GM12878 (cell line): ENCODE measurements around the gene DICER1. TPM values are rescaled to one million over a fixed set of nuclear protein-coding genes. Genes with fewer than 3 reads are reported as not detected.

Experiments used
- ATAC-seq: fragments of 200-7000 bp; cut with Tn5 transposase; 3 replicates; pipeline ENCODE4 v1.9.1; 2020; ENCODE audit warnings: mild to moderate bottlenecking, moderate library complexity
- BruUV-seq: library from RNA; stranded (reverse); fragments of 400-500 nt; replicated peaks from 2 replicates; lab custom pipeline; 2021; lab: Mats Ljungman, UMichigan
- CTCF ChIA-PET: fragments of 300-600 bp; sonication (Branson Sonifier 250); formaldehyde crosslinking; extraction: SDS; loops from one replicate; lab custom pipeline; 2021; ENCODE audit warnings: inconsistent platforms; lab: Yijun Ruan, JAX
- POLR2A ChIA-PET: fragments of 350-600 bp; formaldehyde crosslinking; extraction: SDS; loops from one replicate; lab custom pipeline; 2021; ENCODE audit warnings: inconsistent platforms; lab: Charles Lee
- RAD21 ChIA-PET: fragments of 300-600 bp; sonication (Branson Sonifier 250); formaldehyde crosslinking; loops from one replicate; lab custom pipeline; 2023; ENCODE audit warnings: antibody characterized with exemption; ENCODE audit not compliant: unreplicated experiment; lab: Charles Lee
- SMC1A ChIA-PET: fragments of 300-600 bp; sonication (Branson Sonifier 250); formaldehyde crosslinking; loops from one replicate; lab custom pipeline; 2023; ENCODE audit not compliant: unreplicated experiment, uncharacterized antibody; lab: Charles Lee
- DNase-seq: peaks from one replicate; pipeline ENCODE4 v3.0.0-alpha.2; 2011; ENCODE audit warnings: low read depth, low spot score
- FAIRE-seq: peaks from 3 replicates; lab custom pipeline; 2011; peaks lifted over from hg19 to GRCh38; lab: Jason Lieb, UNC
- H2AFZ ChIP-seq: 2 replicates; pipeline ENCODE4 v1.6.0; 2011; ENCODE audit warnings: low read depth, low read length, control low read depth; ENCODE audit not compliant: control insufficient read depth
- H3K27ac ChIP-seq: 2 replicates; pipeline ENCODE4 v1.5.1; 2011; ENCODE audit warnings: control low read depth; ENCODE audit not compliant: control insufficient read depth, insufficient read depth
- H3K27me3 ChIP-seq, 2 experiments: replicated peaks in 1 of 2; 2 replicates each; pipeline versions ENCODE4 v1.6.0 to v1.6.1; 2011; ENCODE audit warnings: low read length in 1 of 2; ENCODE audit not compliant: control insufficient read depth in 2 of 2, insufficient read depth in 2 of 2
- H3K36me3 ChIP-seq, 2 experiments: 2 replicates each; pipeline ENCODE4 v1.5.1; 2011; ENCODE audit warnings: low read length in 1 of 2; ENCODE audit not compliant: control insufficient read depth in 2 of 2, insufficient read depth in 2 of 2
- H3K4me1 ChIP-seq: 2 replicates; pipeline ENCODE4 v1.6.1; 2011; ENCODE audit warnings: mild to moderate bottlenecking, low read length, moderate library complexity, mixed read lengths; ENCODE audit not compliant: control insufficient read depth, insufficient read depth
- H3K4me2 ChIP-seq: 2 replicates; pipeline ENCODE4 v1.6.0; 2011; ENCODE audit warnings: control low read depth; ENCODE audit not compliant: control insufficient read depth, insufficient read depth
- H3K4me3 ChIP-seq: fragments of 200-600 bp; sonication (generic); 2 replicates; pipeline ENCODE4 v1.5.1; 2016
- H3K79me2 ChIP-seq: 2 replicates; pipeline ENCODE4 v1.6.0; 2011; ENCODE audit warnings: low read length; ENCODE audit not compliant: control insufficient read depth, insufficient read depth
- H3K9ac ChIP-seq: 2 replicates; pipeline ENCODE4 v1.8.0; 2011; ENCODE audit warnings: low read length, control low read depth, mixed read lengths; ENCODE audit not compliant: control insufficient read depth, insufficient read depth
- H3K9me3 ChIP-seq: replicated peaks from 3 replicates; pipeline ENCODE4 v1.5.1; 2011; ENCODE audit warnings: mild to moderate bottlenecking, low read length; ENCODE audit not compliant: control insufficient read depth, insufficient read depth
- H4K20me1 ChIP-seq: 2 replicates; pipeline ENCODE4 v1.6.0; 2011; ENCODE audit not compliant: control insufficient read depth, insufficient read depth
- ATF2 ChIP-seq: IDR thresholded peaks from 2 replicates; pipeline ENCODE4 v1.6.1; 2012; ENCODE audit warnings: low read length, inconsistent platforms
- ATF7 ChIP-seq: fragments of 450-650 bp; IDR thresholded peaks from 2 replicates; pipeline ENCODE4 v1.6.1; 2016; ENCODE audit warnings: low read depth, mild to moderate bottlenecking
- FOXK2 ChIP-seq: fragments of 450-650 bp; IDR thresholded peaks from 2 replicates; pipeline ENCODE4 v1.6.1; 2017; ENCODE audit warnings: mild to moderate bottlenecking, moderate library complexity
- HDAC2 ChIP-seq: fragments of 200-600 bp; sonication (generic); IDR thresholded peaks from 2 replicates; pipeline ENCODE4 v1.6.1; 2017
- HDAC6 ChIP-seq: fragments of 200-600 bp; sonication (generic); IDR thresholded peaks from one replicate; pipeline ENCODE4 v1.8.0; 2017; ENCODE audit warnings: antibody characterized with exemption; ENCODE audit not compliant: unreplicated experiment
- KDM1A ChIP-seq: fragments of 200-600 bp; sonication (generic); IDR thresholded peaks from 2 replicates; pipeline ENCODE4 v1.6.1; 2016; ENCODE audit warnings: borderline replicate concordance
- MTA3 ChIP-seq: IDR thresholded peaks from 2 replicates; pipeline ENCODE4 v1.6.1; 2012; ENCODE audit warnings: low read length, inconsistent platforms, borderline replicate concordance
- MYC ChIP-seq: IDR thresholded peaks from 2 replicates; pipeline ENCODE4 v1.6.1; 2011; ENCODE audit warnings: mild to moderate bottlenecking, low read length, moderate library complexity, inconsistent platforms; ENCODE audit not compliant: insufficient read depth, insufficient replicate concordance, insufficient read length, severe bottlenecking
- NFXL1 ChIP-seq: fragments of 450-650 bp; IDR thresholded peaks from 2 replicates; pipeline ENCODE4 v1.6.1; 2017; ENCODE audit warnings: antibody characterized with exemption, mild to moderate bottlenecking, borderline replicate concordance
- POLR2AphosphoS5 ChIP-seq: IDR thresholded peaks from 2 replicates; pipeline ENCODE4 v1.6.1; 2011; ENCODE audit warnings: mild to moderate bottlenecking, low read length, inconsistent platforms
- RB1 ChIP-seq: fragments of 450-650 bp; formaldehyde crosslinking; IDR thresholded peaks from 2 replicates; pipeline ENCODE4 v1.6.1; 2017; ENCODE audit warnings: mild to moderate bottlenecking, borderline replicate concordance
- REST ChIP-seq: IDR thresholded peaks from 2 replicates; pipeline ENCODE4 v1.6.1; 2012; ENCODE audit warnings: mild to moderate bottlenecking, low read depth, low read length
- SUPT20H ChIP-seq: IDR thresholded peaks from 2 replicates; pipeline ENCODE4 v1.6.1; 2011; ENCODE audit warnings: low read depth, mild to moderate bottlenecking, low read length, moderate library complexity, borderline replicate concordance; ENCODE audit not compliant: control insufficient read depth
- WGBS: methylation state at CpG from one replicate; pipeline ENCODE4 v1.1.6; 2016; ENCODE audit warnings: low lambda C conversion rate; ENCODE audit not compliant: insufficient replicate concordance, insufficient coverage; ENCODE audit errors: missing lambda C conversion rate; 5-methylcytosine and 5-hydroxymethylcytosine counted together
- in situ Hi-C: fragments of 300-500 bp; cut with MboI; formaldehyde crosslinking; loops from 9 replicates; pipeline ENCODE4 v1.14.3; 2018; ENCODE audit warnings: mixed read lengths
- intact Hi-C: fragments of 100-400 bp; cut with micrococcal nuclease; formaldehyde crosslinking; loops from one replicate; pipeline ENCODE4 v1.14.2; 2022; ENCODE audit not compliant: unreplicated experiment
- polyA plus RNA-seq, 11 experiments: library from polyadenylated mRNA; depleted of rRNA in 4 of 11; unstranded in 6 of 11; stranded (reverse) in 5 of 11; fragments of >200 nt; fragmentation: Nextera tagmentation in 4 of 11; fragmentation: Illumina TruSeq in 1 of 11; extraction: Ambion mirVana in 4 of 11; extraction: Trizol in 1 of 11; gene quantifications; 1 replicate in 1 of 11; 2 replicates in 10 of 11; pipeline versions ENCODE4 v1.2.1 to v1.2.3, GENCODE V29; 2011 to 2016; ENCODE audit warnings: inconsistent platforms in 2 of 11, missing spikeins in 2 of 11, low read depth in 1 of 11
- total RNA-seq, 4 experiments: library from RNA; depleted of rRNA in 3 of 4; stranded (reverse); fragments of >200 nt in 3 of 4; fragmentation: Illumina TruSeq in 1 of 4; extraction: Trizol in 1 of 4; gene quantifications; 2 replicates each; pipeline versions ENCODE4 v1.2.1 to v1.2.3, GENCODE V29; 2013 to 2021

The DICER1 gene
- total and polyA plus RNA-seq, 10 of the 15 experiments (the other 5 are each of a cell fraction or from before 2014, with no cell fraction given): 6.8 to 70.8 (median 37.1) TPM

GRCh38 chr14:95092723-95093122 lies 64.6 kb downstream of the DICER1 start:
- intact Hi-C loops (loop anchor here (10.0 kb wide), 1 partner anchor 408 kb away; no protein-coding TSS in a partner anchor), in situ Hi-C loops (no loop called here)
- DNase-seq: no peak
- Histone ChIP-seq H3K36me3 (peaks cover 12 to 19% of the 10 kb centered on the region in 2 experiments), H4K20me1 (no peaks in the 10 kb centered on the region), H3K9me3 (no peaks in the 10 kb centered on the region), H3K27me3 (no peaks in the 10 kb centered on the region), H3K9ac (no peak overlapping the region), H3K4me2 (no peak overlapping the region), H3K79me2 (no peaks in the 10 kb centered on the region), H3K27ac (no peak overlapping the region), H2AFZ (no peak overlapping the region), H3K4me1 (no peaks in the 10 kb centered on the region), H3K4me3 (no peak overlapping the region)
- POLR2A ChIA-PET: interaction anchor here (1.4 kb wide), 1 partner anchor 9 kb away, joined by 4 read pairs; no protein-coding TSS in a partner anchor
- SMC1A ChIA-PET: interaction anchor here (1.1 to 2.0 kb wide), 5 partner anchors 10 to 47 kb away, joined by 3 to 9 read pairs (median 3); no protein-coding TSS in a partner anchor
- FAIRE-seq: no peak
- BruUV-seq: no TSS peak
- no peak for ATAC-seq
- RAD21 ChIA-PET: interaction anchor here (0.7 to 1.1 kb wide), 2 partner anchors 20 to 103 kb away, joined by 3 read pairs; no protein-coding TSS in a partner anchor
- CTCF ChIA-PET: interaction anchor here (1.0 kb wide), 1 partner anchor 14 kb away, joined by 3 read pairs; no protein-coding TSS in a partner anchor
- TF ChIP-seq NFXL1 (no peak), SUPT20H (no peak), HDAC6 (no peak), MTA3 (no peak), RB1 (no peak), ATF7 (no peak)
- WGBS: 97% methylated on average over 9 of the region's 9 CpGs

- ChIA-PET POLR2A (no interaction called here), CTCF (interaction anchor here (0.6 kb wide), 1 partner anchor 106 kb away, joined by 3 read pairs; no protein-coding TSS in a partner anchor), RAD21 (no interaction called here), SMC1A (interaction anchor here (2.0 kb wide), 1 partner anchor 27 kb away, joined by 9 read pairs; no protein-coding TSS in a partner anchor)
- peaks cover 12 to 19% of the 10 kb centered on the region in 2 experiments for H3K36me3 ChIP-seq
- no peak for ATAC-seq
- no peak for DNase-seq
- H3K9me3 ChIP-seq: no peaks in the 10 kb centered on the region
- H3K4me3 ChIP-seq: no peak overlapping the region
- H4K20me1 ChIP-seq: no peaks in the 10 kb centered on the region
- no peak for FAIRE-seq
- no peaks in the 10 kb centered on the region for H3K27me3 ChIP-seq
- no peak overlapping the region for H3K27ac ChIP-seq
- no peak overlapping the region for H3K4me2 ChIP-seq
- in situ Hi-C loops: no loop called here
- H2AFZ ChIP-seq: no peak overlapping the region
- intact Hi-C loops: loop anchor here (10.0 kb wide), 1 partner anchor 407 kb away; no protein-coding TSS in a partner anchor
- no peak overlapping the region for H3K9ac ChIP-seq
- no TSS peak for BruUV-seq
- 61% methylated on average over 4 of the region's 4 CpGs for WGBS
- no peaks in the 10 kb centered on the region for H3K79me2 ChIP-seq
- H3K4me1 ChIP-seq: no peaks in the 10 kb centered on the region
- TF ChIP-seq KDM1A: no peak
- no peak for TF ChIP-seq FOXK2
- TF ChIP-seq MYC: no peak
- no peak for TF ChIP-seq POLR2AphosphoS5
- no peak for TF ChIP-seq MTA3
- no peak for TF ChIP-seq ATF2
- TF ChIP-seq REST: no peak
- TF ChIP-seq HDAC2: no peak
These were observed 65.7 kb downstream of the DICER1 start for GRCh38 chr14:95091581-95091980.
